ENCODE data around the gene IL1RAP.
A peak's percentile ranks its signal among the peaks of the same experiment; 100 is the strongest.
"Not testable (repeated sequence)": the region's sequence is repeated elsewhere in the genome, so short reads cannot be mapped to it uniquely, and the experiment has no call there.

IL1RAP gene

GRCh38 chr3:190513409-190514370, at the start of gene IL1RAP:
TSS of gene IL1RAP (plus strand) at chr3:190514085. CDS start at chr3:190564290, 50,205 bp downstream.
- peak; percentile 67 to 85 (median 76) for DNase-seq

GRCh38 chr3:190467922-190468321, 46.0 kb upstream of the IL1RAP start:
- DNase-seq: no peak

DNA sequence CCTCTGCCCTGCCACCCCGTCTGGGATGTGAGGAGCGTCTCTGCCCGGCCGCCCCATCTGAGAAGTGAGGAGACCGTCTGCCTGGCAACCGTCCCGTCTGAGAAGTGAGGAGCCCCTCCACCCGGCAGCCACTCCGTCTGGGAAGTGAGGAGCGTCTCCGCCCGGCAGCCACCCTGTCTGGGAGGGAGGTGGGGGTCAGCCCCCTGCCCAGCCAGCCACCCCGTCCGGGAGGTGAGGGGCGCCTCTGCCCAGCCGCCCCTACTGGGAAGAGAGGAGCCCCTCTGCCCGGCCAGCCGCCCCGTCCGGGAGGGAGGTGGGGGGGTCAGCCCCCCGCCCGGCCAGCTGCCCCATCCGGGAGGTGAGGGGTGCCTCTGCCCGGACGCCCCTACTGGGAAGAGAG, 40.6 kb upstream of the IL1RAP start:
- DNase-seq: not testable (repeated sequence)

- no peak for DNase-seq
These were observed 32.1 kb upstream of the IL1RAP start for GRCh38 chr3:190481779-190482178.

DNA sequence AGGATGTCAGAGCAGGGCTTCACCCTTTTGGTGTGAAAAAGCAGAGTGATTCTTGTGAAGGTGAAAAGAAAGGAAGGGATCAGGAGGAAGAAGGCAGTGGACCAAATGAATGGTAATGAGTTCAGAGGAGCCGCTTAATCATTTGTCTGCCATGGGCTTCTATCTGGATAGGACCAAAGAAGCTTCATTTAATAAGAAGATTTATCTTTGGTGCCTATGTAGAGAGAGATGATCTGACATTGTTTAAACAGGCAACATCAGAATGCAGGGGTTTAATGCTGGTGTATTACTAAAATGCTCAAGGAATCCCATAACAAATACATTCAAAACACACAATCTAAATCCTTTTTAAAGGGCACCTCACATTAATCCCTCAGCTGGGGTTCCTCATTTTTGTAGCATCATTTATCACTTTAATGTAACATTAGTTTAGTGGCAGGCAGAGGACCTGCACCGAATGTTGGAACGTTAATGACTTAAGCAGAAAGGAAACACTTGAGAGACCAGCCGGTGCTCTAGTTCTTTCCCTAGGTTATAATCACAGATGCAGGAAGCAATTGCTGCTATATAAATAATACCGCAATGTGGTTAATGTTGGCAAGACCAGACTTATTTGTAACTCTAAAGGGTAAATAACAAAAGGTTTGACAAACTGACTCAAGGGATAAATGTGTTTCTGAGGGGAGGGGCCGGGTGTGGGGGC, 27.9 kb upstream of the IL1RAP start:
- no peak for DNase-seq

GRCh38 chr3:190486533-190486864, 27.4 kb upstream of the IL1RAP start:
- DNase-seq: no peak

DNA sequence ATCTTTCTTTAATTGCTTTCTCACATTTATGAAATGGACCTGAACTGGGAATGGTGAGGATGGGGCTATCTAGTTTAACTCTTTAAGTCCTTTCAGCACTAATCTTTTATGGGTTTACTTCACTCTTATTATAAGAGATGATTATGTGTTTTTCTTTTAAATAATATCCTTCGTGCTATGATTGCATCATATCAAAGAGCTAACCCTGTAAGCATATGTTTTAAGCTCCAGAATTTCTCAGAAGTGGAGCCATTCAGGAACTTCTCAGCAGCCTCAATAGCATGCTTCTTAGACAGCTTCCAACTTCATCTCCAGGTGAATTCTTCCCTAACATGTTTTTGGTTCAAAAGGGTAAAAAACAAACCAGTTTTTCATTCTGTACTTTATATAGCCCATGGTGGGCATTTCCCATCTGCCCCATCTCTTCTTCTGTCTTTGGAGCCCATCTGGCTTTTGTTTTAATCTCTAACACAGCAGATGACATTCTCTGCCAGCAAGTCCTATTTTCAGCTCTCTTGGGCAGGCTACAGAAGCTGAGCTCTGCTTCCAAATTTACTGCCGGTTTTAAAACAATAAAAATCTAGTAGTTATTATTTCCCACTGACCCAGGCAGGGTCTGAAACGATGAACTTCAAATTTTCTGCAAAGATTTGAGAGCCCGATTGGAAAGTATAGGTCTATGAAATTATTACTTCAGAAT, 26.8 kb upstream of the IL1RAP start:
- no peak for DNase-seq

DNA sequence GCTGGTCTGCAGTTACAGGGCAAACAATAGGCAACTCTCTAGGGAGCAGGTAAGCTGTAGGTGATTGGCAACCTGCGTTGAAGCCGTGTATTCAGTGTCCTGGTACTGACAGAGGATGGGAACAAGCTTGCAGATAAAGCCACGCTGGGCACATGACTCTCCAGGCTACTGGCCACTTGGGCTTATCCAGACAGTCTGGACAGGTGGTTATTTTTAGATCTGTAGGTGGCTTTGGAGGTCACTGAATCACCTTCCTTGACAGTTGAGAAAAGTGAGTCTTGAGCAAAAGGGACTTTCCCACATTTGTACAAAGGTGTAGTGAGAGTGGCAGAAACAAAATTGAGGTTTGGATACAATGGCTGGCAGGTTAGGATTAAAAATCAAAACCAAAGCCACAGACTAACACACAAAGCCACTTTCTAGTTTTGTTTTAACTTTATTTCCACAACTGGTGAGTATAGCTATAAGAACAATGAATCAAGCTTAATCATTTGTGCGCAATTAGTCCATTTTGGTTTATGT, 22.3 kb upstream of the IL1RAP start:
- peak in 1 of 4 experiments; percentile 1 for DNase-seq

DNA sequence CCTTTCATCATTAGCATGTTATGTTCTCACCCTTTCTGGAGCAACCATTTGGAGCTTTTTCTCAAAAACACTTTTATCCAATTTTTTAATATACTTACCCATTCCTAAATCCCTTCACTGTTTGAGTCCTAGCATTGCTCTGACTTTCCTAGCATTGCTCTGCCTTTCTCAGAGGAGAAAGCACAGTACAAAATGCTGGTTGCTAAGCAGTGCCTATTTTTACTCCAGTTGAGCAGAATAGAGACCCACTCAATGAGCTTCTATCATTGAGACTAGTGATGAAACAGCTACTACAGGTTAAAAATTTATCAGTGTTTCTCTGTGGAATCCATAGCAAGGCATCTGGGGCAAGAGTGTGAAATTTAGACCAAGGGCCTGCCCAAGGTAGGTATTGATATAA, 21.8 kb upstream of the IL1RAP start:
- no peak for DNase-seq

GRCh38 chr3:190492966-190493365, 20.9 kb upstream of the IL1RAP start:
- no peak for DNase-seq

- no peak for DNase-seq
These were observed 19.0 kb upstream of the IL1RAP start for GRCh38 chr3:190494907-190495306.

GRCh38 chr3:190495354-190495753, 18.5 kb upstream of the IL1RAP start:
- no peak for DNase-seq

- DNase-seq: no peak
These were observed 18.1 kb upstream of the IL1RAP start for GRCh38 chr3:190495796-190496195.

DNA sequence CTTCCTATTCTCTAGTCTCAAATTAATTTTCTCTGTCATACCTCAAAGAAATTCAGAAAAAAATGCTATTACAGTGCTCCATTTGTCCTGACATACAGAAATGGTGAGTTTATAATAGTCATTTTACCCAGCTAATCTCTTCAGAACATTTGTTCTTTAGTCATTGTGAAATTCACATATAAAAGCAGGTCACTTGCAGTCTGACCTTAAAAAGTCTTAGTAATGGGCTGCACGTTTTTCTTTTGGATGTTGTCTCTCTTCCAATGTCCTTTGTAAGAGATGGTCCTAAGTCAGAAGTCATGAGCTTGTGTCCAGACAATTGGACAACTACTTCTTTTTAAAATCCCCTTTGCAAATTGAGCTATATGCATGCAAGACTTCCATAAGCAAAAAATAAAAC, 17.0 kb upstream of the IL1RAP start:
- DNase-seq: no peak

DNA sequence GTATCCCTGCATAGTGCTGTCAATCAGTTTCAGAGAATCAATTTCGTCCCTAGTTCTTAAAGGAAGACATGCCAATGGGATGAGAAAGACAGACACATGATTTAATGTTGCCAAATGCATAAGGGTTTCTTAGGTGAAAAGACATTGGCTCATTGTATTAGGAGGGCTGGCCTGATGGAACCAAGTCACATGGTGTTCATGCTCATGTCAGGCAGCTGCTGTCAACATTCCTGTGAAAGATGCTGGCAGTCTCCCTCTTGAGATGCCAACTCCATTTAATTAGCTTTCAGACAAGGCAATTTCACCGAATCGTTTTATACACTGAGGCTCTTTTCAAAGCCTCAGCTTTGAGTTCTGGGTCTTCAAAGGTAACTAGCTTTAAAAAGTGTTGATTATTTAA, 16.1 kb upstream of the IL1RAP start:
- no peak for DNase-seq

GRCh38 chr3:190498293-190498692, 15.6 kb upstream of the IL1RAP start:
- DNase-seq: no peak

- no peak for DNase-seq
These were observed 14.8 kb upstream of the IL1RAP start for GRCh38 chr3:190499122-190499521.

DNA sequence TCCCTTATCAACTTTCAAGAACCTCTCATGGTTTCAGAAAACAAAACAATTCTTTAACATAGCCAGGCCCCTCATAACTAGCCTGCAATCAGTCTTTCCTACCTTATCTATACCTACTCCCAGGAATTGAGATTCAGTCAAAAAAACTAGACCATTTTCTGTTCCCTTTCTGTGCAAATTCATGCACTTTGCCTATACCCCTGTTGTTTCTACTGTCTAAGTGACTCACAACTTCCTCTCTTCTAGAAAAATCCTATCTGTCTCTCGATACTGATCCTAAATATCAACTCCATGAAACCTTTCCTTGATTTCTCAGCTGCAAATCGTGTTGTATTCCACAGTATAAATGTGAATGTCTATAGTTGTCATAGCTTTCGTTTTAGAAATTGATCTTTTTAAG, 10.9 kb upstream of the IL1RAP start:
- no peak for DNase-seq

DNA sequence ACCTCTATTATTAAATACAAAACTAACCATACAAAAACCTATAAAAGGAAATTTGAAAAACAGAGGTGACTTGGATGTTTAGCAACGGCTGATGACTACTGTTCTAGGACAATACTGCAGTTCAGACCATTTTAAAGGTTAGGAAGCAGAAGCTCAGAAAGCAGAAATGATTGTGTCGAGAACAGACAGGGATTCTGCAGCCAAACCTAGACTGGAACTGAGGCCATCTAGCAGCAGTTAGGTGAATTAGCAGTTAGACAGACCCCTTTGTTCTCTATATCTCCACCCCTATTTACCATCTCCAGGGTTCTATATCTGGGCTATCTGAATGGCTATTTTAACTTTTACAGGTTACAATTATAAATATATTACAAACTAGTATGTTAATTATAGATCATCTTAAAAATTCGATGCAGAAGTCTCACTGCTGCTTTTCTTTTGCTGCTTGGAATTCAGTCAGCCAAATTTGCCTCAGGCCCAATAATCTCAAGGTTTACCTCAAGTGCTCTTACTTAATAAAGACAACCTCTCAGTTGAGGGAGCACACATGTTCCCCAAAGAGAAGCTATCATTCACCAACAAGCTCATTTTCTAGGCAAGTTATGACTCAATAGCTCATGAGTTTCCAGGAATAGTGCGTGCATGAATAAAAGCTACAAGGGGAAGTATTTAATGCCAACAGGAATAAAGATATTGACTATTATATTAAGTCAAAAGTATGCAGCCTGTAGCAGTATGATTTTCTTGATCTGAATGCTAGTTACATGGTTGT, 9.3 kb upstream of the IL1RAP start:
- DNase-seq: no peak

DNA sequence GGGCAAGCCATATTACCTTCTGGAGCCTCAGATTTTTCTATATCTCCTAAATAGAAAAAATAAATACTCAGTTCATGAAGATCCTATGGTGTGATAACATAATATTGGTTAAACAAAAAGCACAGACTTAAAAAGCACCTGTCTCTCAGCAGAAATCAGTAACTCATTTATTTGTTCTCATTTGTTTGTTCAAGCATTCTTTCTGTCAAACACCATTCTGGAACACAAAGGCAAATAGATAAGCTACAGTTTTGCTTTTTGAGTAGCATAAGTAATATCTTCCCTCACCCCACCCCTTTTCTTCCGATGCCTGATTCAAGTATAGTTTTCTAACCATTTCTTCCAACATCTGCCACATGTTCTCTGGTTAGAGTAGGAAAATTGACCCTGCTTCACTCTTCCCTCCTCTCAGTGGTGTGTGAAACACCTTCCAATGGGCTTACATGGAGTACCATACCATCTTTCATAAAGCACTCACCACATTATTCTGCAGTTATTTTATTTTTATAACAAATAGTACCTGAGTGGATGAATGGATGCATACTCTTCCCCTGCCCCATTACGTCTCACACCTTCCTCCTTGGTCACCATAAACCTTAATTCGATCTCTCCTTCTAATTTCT, 8.4 kb upstream of the IL1RAP start:
- no peak for DNase-seq

DNA sequence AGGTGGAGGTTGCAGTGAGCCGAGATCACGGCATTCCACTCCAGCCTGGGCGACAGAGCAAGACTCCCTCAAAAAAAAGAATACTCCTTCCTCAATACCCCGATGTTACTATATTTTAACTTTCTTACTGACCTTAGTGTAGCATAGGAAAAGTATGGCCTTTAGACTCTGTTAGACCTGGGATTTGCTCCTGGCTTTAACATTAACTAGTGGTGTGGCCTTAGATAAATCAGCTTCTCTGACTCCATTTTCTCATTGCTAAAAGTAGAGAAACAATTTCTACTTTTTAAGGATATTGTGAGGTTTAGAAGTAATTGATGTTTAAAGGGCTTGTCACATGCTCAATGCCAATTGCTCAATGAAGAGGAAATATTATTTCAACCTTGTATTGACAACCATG, 7.6 kb upstream of the IL1RAP start:
- DNase-seq: no peak

DNA sequence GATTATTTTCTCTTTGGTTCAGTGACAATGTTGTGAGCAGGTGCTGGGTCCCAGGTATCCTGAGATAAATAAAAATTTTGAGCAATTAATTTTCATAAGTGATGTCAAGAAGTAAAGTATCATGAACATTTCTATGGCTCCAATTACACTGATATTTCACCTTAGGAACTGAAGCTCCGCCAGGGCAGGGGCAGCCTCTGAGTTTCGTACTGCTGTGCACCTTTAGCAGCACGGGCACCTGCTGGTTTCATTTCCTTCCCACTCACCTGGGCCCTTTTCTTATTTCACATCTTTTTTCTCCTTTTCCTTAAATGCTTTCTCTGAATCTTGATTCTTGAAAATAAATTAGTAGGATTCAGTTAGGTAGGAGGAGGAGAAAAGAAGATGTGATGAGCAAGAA, 1.2 kb upstream of the IL1RAP start:
- DNase-seq: no peak
